Subcutaneous abdominal adipose tissue (tissue), 5 donors: Measurements from ENCODE around the gene SUN3.

Experiments
- H3K27ac ChIP-seq: one replicate; pipeline ENCODE4 v1.7.0; 2013; ENCODE audit warnings: low read depth, mild to moderate bottlenecking, inconsistent platforms, low read length, moderate library complexity
- H3K27me3 ChIP-seq, 5 donors: one replicate each; pipeline ENCODE4 v1.7.0; 2013; ENCODE audit warnings: low read length in 5 of 5, inconsistent platforms in 1 of 5; ENCODE audit not compliant: control insufficient read depth in 5 of 5, insufficient read depth in 4 of 5
- H3K36me3 ChIP-seq, 5 donors: one replicate each; pipeline ENCODE4 v1.7.0; 2013; ENCODE audit warnings: low read length in 5 of 5; ENCODE audit not compliant: control insufficient read depth in 5 of 5, insufficient read depth in 5 of 5
- H3K4me1 ChIP-seq, 5 donors: one replicate each; pipeline ENCODE4 v1.7.0; 2013; ENCODE audit warnings: low read length in 5 of 5, mild to moderate bottlenecking in 3 of 5, moderate library complexity in 1 of 5; ENCODE audit not compliant: control insufficient read depth in 5 of 5, insufficient read depth in 5 of 5
- H3K4me3 ChIP-seq, 5 donors: one replicate each; pipeline ENCODE4 v1.7.0; 2013; ENCODE audit warnings: low read length in 5 of 5, low read depth in 1 of 5
- H3K9ac ChIP-seq, 5 donors: one replicate each; pipeline ENCODE4 v1.7.0; 2013; ENCODE audit warnings: low read length in 5 of 5, mild to moderate bottlenecking in 4 of 5, moderate library complexity in 3 of 5
- H3K9me3 ChIP-seq, 5 donors: one replicate each; pipeline ENCODE4 v1.7.0; 2013; ENCODE audit warnings: low read length in 5 of 5; ENCODE audit not compliant: control insufficient read depth in 5 of 5
- donor health status: healthy.
- donor health status: healthy.
- donor health status: healthy.
- donor health status: healthy.
- donor health status: healthy.

SUN3 gene

DNA sequence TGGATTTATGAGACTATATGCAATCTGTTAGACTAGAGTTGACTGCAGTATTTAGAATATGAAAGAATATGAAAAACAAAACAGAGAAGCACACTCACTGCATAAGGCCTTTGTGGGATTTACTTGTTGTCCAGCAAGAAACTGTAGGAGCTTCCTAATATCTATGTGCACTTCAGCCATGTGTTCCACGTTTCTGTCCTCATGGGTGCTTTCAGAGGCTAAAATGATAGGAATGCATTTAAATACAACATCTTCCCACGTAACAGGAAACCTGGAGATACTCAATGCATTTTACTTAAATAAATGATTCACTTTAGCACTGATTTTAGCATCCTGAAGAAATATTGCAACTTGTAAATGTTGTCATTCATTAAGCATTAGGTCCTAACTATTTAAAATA is 61.2 kb downstream of the SUN3 start:
- H3K9me3 ChIP-seq = no peaks in the 10 kb centered on the region
- no peaks in the 10 kb centered on the region for H3K27me3 ChIP-seq
- no peak overlapping the region for H3K9ac ChIP-seq
- peaks cover 23 to 68% (median 65%) of the 10 kb centered on the region in 5 donors for H3K36me3 ChIP-seq
- peaks cover 0 to 26% (median 10%) of the 10 kb centered on the region in 5 donors for H3K4me1 ChIP-seq
- H3K4me3 ChIP-seq = no peak overlapping the region
- H3K27ac ChIP-seq = no peak overlapping the region

DNA sequence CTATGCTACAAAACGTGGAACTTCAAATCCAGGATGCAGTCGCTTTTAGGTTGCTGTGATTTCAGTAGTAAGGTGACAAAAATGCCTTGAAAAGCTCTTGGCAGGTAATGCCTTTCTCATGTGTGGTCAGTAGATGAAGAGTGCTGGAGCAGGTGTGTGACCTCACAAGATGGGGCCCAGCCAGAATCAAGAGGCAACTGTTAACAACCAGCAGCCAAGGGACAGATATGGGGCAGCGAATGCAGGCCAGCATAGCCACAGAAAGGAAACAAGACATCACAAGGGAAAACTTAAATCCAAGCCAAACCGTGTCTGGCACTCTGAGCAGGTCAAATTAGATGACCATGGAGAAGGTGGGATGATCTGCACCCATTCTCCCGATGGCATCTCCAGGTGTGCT is 61.8 kb downstream of the SUN3 start:
- H3K27ac ChIP-seq = no peak overlapping the region
- H3K4me3 ChIP-seq = no peak overlapping the region
- H3K9ac ChIP-seq = no peak overlapping the region
- no peaks in the 10 kb centered on the region for H3K27me3 ChIP-seq
- peaks cover 24 to 71% (median 68%) of the 10 kb centered on the region in 5 donors for H3K36me3 ChIP-seq
- H3K4me1 ChIP-seq = peaks cover 0 to 26% (median 10%) of the 10 kb centered on the region in 5 donors
- H3K9me3 ChIP-seq = no peaks in the 10 kb centered on the region

GRCh38 chr7:47965456-47965855 is 63.5 kb downstream of the SUN3 start:
- Histone ChIP-seq H3K4me3 (no peak overlapping the region), H3K27ac (no peak overlapping the region), H3K36me3 (peaks cover 24 to 80% (median 72%) of the 10 kb centered on the region in 5 donors), H3K9ac (no peak overlapping the region), H3K9me3 (no peaks in the 10 kb centered on the region), H3K4me1 (peaks cover 0 to 17% (median under 1%) of the 10 kb centered on the region in 5 donors), H3K27me3 (no peaks in the 10 kb centered on the region)

DNA sequence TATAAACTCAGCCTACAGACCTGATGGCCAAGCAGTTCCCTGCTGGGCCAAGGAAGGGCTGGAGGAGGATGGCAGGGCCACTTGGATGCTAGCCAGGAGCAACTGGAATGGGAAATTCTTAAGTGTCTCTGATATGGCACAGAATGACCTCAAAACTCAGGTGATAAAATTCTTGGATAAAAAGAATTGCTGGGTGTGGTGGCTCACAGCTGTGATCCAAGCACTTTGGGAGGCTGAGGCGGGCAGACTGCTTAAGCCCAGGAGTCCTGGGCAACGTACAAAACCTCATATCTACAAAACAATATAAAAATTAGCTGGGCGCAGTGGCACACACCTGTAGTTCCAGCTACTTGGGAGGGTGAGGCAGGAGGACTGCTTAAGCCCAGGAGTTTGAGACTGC is 66.6 kb downstream of the SUN3 start:
- Histone ChIP-seq H3K9me3 (no peaks in the 10 kb centered on the region), H3K27me3 (no peaks in the 10 kb centered on the region), H3K4me1 (no peaks in the 10 kb centered on the region), H3K27ac (no peak overlapping the region), H3K36me3 (peaks cover 20 to 65% (median 64%) of the 10 kb centered on the region in 5 donors), H3K9ac (no peak overlapping the region), H3K4me3 (no peak overlapping the region)

- Histone ChIP-seq H3K27me3 (no peaks in the 10 kb centered on the region), H3K9ac (no peak overlapping the region), H3K27ac (no peak overlapping the region), H3K9me3 (no peaks in the 10 kb centered on the region), H3K4me3 (no peak overlapping the region), H3K36me3 (peaks cover 16 to 42% (median 40%) of the 10 kb centered on the region in 5 donors), H3K4me1 (peaks cover 0 to 7% (median 0%) of the 10 kb centered on the region in 5 donors)
Measured at GRCh38 chr7:47957156-47957555, 71.8 kb downstream of the SUN3 start.

GRCh38 chr7:47956220-47956619 is 72.7 kb downstream of the SUN3 start:
- no peak overlapping the region for H3K9ac ChIP-seq
- H3K27me3 ChIP-seq = no peaks in the 10 kb centered on the region
- H3K4me1 ChIP-seq = peaks cover 0 to 13% (median 0%) of the 10 kb centered on the region in 5 donors
- no peak overlapping the region for H3K4me3 ChIP-seq
- H3K27ac ChIP-seq = no peak overlapping the region
- no peaks in the 10 kb centered on the region for H3K9me3 ChIP-seq
- peaks cover 16 to 34% (median 32%) of the 10 kb centered on the region in 5 donors for H3K36me3 ChIP-seq

GRCh38 chr7:47954231-47954911 is 74.5 kb downstream of the SUN3 start:
- Histone ChIP-seq H3K27me3 (no peaks in the 10 kb centered on the region), H3K27ac (no peak overlapping the region), H3K9ac (no peak overlapping the region), H3K4me1 (peaks cover 0 to 29% (median 3%) of the 10 kb centered on the region in 5 donors), H3K36me3 (peaks cover 10 to 28% (median 25%) of the 10 kb centered on the region in 5 donors), H3K4me3 (no peak overlapping the region), H3K9me3 (no peaks in the 10 kb centered on the region)

DNA sequence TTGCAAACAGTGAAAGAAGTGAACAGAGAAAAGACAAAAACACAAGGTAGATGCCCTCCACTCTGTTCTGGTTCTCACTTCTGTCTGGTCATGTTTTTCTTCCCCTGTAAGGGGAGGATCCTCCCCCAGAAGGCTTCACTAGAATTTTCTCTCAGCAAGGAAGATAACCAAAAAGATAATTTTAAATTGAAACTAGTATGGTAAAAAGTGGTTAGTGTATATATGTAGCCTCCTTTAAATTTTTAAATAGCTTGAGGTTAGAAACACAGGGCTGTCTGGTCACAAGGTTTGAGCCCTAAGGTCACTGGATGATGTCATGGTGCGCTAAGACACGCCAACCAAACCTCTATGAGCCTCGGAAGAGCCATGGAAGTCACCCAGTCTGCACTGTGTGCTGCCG is 75.1 kb downstream of the SUN3 start:
- Histone ChIP-seq H3K27me3 (no peaks in the 10 kb centered on the region), H3K27ac (no peak overlapping the region), H3K9me3 (no peaks in the 10 kb centered on the region), H3K9ac (no peak overlapping the region), H3K4me3 (no peak overlapping the region), H3K4me1 (peaks cover 0 to 31% (median 3%) of the 10 kb centered on the region in 5 donors), H3K36me3 (peaks cover 10 to 28% (median 25%) of the 10 kb centered on the region in 5 donors)

GRCh38 chr7:47952224-47952623 is 76.7 kb downstream of the SUN3 start:
- no peaks in the 10 kb centered on the region for H3K27me3 ChIP-seq
- H3K27ac ChIP-seq = no peak overlapping the region
- no peak overlapping the region for H3K9ac ChIP-seq
- no peaks in the 10 kb centered on the region for H3K9me3 ChIP-seq
- H3K4me3 ChIP-seq = no peak overlapping the region
- peaks cover 0 to 37% (median 3%) of the 10 kb centered on the region in 5 donors for H3K4me1 ChIP-seq
- peaks cover 5 to 26% (median 25%) of the 10 kb centered on the region in 5 donors for H3K36me3 ChIP-seq

DNA sequence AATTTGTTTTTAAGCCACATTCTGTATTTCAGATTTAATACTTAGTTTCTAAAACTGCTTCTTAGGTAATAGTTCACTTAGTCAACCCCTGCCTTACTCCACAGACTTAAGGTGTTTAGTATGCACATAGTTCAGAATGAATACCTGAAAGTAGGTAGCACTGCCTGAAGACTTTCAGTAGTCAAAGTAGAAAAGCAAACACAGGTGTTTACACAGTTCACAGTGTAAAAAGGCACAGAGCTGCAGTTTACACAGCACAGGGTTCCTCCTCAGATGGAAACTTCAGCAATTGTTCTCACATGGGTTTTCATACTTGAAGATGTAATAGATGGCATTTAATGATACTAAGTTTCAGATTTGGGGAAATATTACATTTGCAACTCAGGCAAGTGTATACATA is 77.5 kb downstream of the SUN3 start:
- Histone ChIP-seq H3K27me3 (no peaks in the 10 kb centered on the region), H3K27ac (no peak overlapping the region), H3K9ac (no peak overlapping the region), H3K9me3 (no peaks in the 10 kb centered on the region), H3K4me1 (peaks cover 0 to 46% (median 3%) of the 10 kb centered on the region in 5 donors), H3K36me3 (peaks cover 5 to 22% (median 19%) of the 10 kb centered on the region in 5 donors), H3K4me3 (no peak overlapping the region)
